ENCODE results near the gene RNU1-1. TPM values are rescaled to one million over a fixed set of nuclear protein-coding genes. Genes with fewer than 3 reads are reported as not detected.
"Not testable (repeated sequence)": the region's sequence is repeated elsewhere in the genome, so short reads cannot be mapped to it uniquely, and the experiment has no call there.

Gene RNU1-1
- total RNA-seq, 1 experiment from 2014 or later: 1,606 TPM

DNA sequence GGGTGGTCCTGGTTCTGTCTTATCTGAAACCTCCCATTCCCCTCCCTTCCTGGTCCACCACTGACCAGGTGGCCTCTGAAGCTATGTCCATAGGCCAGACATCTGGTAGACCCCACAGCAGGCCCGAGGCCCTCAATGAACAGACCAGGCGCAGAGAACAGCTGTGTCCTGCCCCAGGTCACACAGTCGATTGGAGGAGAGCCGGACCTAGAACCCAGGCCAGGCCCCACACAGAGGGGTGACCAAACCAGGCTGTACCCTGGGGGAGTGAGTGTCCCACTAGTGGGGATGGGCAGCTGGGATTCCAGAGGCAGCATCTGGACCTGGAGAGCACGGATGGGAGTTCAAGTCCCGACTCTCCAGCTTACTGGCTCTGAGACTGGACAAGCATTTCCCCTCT is 29.2 kb downstream of the RNU1-1 start:
- no TSS peak for BruUV-seq (replicated peaks)
- intact Hi-C loops (cut with micrococcal nuclease): no loop called here
- Mint-ChIP-seq H3K9me3 (ENCODE audit: unreplicated experiment) (no peaks in the 10 kb centered on the region), H3K4me1 (ENCODE audit: insufficient read depth, unreplicated experiment) (no peaks in the 10 kb centered on the region), H3K36me3 (ENCODE audit: insufficient read depth, unreplicated experiment) (peaks cover 34% of the 10 kb centered on the region), H3K27ac (ENCODE audit: low read depth, unreplicated experiment) (no peak overlapping the region), H3K27me3 (ENCODE audit: insufficient read depth, unreplicated experiment) (no peaks in the 10 kb centered on the region), H3K4me3 (ENCODE audit: unreplicated experiment) (no peak overlapping the region)
- DNase-seq (ENCODE audit: unreplicated experiment): no peak
- ChIA-PET CTCF (interaction anchor here (0.6 kb wide), 2 partner anchors 407 to 447 kb away, joined by 3 read pairs; no protein-coding TSS in a partner anchor), POLR2A (no interaction called here)
- TF ChIP-seq, protein P1, sequence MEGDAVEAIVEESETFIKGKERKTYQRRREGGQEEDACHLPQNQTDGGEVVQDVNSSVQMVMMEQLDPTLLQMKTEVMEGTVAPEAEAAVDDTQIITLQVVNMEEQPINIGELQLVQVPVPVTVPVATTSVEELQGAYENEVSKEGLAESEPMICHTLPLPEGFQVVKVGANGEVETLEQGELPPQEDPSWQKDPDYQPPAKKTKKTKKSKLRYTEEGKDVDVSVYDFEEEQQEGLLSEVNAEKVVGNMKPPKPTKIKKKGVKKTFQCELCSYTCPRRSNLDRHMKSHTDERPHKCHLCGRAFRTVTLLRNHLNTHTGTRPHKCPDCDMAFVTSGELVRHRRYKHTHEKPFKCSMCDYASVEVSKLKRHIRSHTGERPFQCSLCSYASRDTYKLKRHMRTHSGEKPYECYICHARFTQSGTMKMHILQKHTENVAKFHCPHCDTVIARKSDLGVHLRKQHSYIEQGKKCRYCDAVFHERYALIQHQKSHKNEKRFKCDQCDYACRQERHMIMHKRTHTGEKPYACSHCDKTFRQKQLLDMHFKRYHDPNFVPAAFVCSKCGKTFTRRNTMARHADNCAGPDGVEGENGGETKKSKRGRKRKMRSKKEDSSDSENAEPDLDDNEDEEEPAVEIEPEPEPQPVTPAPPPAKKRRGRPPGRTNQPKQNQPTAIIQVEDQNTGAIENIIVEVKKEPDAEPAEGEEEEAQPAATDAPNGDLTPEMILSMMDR (IDR thresholded peaks at IDR 0.05; ENCODE audit: unreplicated experiment): no peak

DNA sequence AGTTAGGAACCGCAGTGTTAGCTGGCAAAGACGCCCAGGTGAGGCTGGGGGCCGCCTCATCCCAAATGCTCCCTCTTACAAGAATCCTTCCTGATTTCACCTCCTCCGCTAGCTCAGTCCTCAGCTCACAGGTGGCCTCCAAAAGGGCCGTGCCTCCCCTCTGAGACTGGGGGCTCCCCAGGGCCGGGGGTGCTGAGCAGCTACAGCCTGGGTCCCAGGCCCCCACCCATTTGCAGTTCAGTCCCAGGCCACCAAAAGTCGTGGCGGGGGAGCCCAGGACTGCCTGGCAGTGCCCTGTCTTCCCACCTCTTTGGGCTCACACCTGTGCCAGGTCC is 29.6 kb downstream of the RNU1-1 start:
- no peak overlapping the region for H3K4me3 Mint-ChIP-seq (ENCODE audit: unreplicated experiment)
- no TSS peak for BruUV-seq (replicated peaks)
- TF ChIP-seq, protein P1 (IDR thresholded peaks at IDR 0.05; ENCODE audit: unreplicated experiment): no peak
- intact Hi-C loops (cut with micrococcal nuclease): no loop called here
- no peaks in the 10 kb centered on the region for H3K9me3 Mint-ChIP-seq (ENCODE audit: unreplicated experiment)
- ChIA-PET POLR2A (no interaction called here), CTCF (no interaction called here)
- H3K27me3 Mint-ChIP-seq (ENCODE audit: insufficient read depth, unreplicated experiment): no peaks in the 10 kb centered on the region
- H3K36me3 Mint-ChIP-seq (ENCODE audit: insufficient read depth, unreplicated experiment): peaks cover 34% of the 10 kb centered on the region
- DNase-seq (ENCODE audit: unreplicated experiment): no peak
- no peak overlapping the region for H3K27ac Mint-ChIP-seq (ENCODE audit: low read depth, unreplicated experiment)
- H3K4me1 Mint-ChIP-seq (ENCODE audit: insufficient read depth, unreplicated experiment): no peaks in the 10 kb centered on the region

DNA sequence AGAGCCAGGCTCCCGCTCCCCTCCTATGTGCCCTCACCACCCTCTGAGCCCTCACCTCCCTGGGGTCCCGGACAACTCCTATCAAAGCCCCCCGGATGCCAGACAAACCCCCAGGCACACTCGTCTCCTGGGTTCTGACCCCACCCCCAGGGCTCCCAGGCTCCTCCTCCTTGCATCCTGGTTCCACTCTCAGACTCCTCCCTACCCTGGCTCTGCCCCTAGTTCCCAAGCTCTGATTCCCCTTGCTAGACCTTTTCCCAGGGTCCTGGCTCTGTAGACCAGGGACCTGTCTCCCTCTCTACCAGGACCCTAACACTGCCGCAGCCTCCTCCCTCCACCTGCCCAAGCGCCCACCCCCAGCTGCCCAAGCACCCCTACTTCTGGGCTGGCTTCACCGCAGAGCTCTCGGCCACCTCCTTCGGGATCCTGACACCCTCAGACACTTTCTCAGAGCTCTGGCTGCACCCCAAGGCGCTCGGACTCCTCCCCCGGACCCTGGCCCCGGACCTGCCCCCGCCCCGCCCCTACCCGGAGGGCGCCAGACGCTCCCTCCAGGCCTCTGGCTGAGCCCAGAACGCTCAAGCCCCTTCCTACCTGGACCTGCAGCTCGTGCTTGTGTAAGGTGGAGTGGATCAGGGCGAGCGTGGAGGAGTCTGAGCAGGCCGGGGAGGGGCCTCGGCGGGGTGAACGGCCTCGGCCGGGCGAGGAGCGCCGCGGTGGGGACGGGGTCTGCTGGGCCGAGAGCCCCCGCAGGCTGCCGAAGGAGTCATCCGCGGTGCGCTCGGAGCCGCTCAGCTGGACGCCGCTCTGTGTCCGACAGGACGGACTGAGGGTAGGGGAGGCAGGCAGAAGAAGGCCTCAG is 30.2 kb downstream of the RNU1-1 start:
- H3K4me3 Mint-ChIP-seq (ENCODE audit: unreplicated experiment); H3K9me3 Mint-ChIP-seq (ENCODE audit: unreplicated experiment); BruUV-seq (replicated peaks); intact Hi-C loops (cut with micrococcal nuclease); H3K27me3 Mint-ChIP-seq (ENCODE audit: insufficient read depth, unreplicated experiment); DNase-seq (ENCODE audit: unreplicated experiment); H3K4me1 Mint-ChIP-seq (ENCODE audit: insufficient read depth, unreplicated experiment); H3K27ac Mint-ChIP-seq (ENCODE audit: low read depth, unreplicated experiment): not testable (repeated sequence)
- CTCF ChIA-PET: interaction anchor here (0.5 kb wide), 1 partner anchor 34 kb away, joined by 4 read pairs; no protein-coding TSS in a partner anchor
- POLR2A ChIA-PET: interaction anchor here (0.6 kb wide), 1 partner anchor 30 kb away, joined by 3 read pairs; no protein-coding TSS in a partner anchor
- H3K36me3 Mint-ChIP-seq (ENCODE audit: insufficient read depth, unreplicated experiment): peaks cover 38% of the 10 kb centered on the region

DNA sequence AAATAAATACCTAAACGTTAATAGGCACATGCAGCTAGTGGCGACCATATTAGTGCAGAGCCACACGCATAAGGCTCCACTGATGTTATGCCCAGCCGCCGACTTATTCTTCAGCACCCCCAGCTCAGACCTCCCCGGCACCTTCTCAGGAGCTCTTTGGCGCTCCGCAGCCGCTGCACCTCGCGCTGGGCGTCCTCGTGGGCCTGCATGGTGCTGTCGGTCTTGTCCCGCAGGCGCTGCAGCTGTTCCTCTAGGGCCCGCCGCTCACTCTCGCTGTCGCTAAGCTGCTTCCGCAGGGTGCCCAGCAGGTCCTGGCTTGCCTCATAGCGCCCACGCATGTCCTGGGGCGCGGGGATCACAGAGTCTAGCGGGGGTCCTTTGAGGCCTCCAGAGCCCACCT is 30.9 kb downstream of the RNU1-1 start:
- H3K27me3 Mint-ChIP-seq (ENCODE audit: insufficient read depth, unreplicated experiment); H3K9me3 Mint-ChIP-seq (ENCODE audit: unreplicated experiment); BruUV-seq (replicated peaks); CTCF ChIA-PET; H3K4me1 Mint-ChIP-seq (ENCODE audit: insufficient read depth, unreplicated experiment); H3K4me3 Mint-ChIP-seq (ENCODE audit: unreplicated experiment); H3K27ac Mint-ChIP-seq (ENCODE audit: low read depth, unreplicated experiment); intact Hi-C loops (cut with micrococcal nuclease); DNase-seq (ENCODE audit: unreplicated experiment): not testable (repeated sequence)
- POLR2A ChIA-PET: interaction anchor here (0.6 kb wide), 1 partner anchor 30 kb away, joined by 3 read pairs; no protein-coding TSS in a partner anchor
- peaks cover 39% of the 10 kb centered on the region for H3K36me3 Mint-ChIP-seq (ENCODE audit: insufficient read depth, unreplicated experiment)

DNA sequence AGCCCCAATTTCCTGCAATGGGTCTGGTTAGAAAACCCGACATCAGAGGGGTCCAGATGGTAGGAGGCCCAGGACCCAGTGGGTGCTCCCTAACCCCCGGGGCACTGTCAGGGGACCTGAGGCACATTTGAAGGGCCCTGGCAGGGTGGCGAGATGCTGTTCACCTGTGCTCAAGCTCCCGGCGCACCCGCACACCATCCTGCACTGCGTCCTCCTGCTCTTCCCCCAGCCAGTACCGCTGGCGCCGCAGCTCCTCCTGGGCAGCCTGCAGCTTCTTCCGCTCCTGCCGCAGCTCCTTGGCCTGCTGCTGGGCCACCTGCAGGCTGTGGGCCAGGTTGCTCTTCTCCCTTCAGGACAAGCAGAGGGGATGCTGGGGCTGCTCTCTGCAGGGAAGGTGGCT is 36.0 kb downstream of the RNU1-1 start:
- no peaks in the 10 kb centered on the region for H3K9me3 Mint-ChIP-seq (ENCODE audit: unreplicated experiment)
- ChIA-PET CTCF (no interaction called here), POLR2A (no interaction called here)
- H3K36me3 Mint-ChIP-seq (ENCODE audit: insufficient read depth, unreplicated experiment): peaks cover 49% of the 10 kb centered on the region
- H3K4me3 Mint-ChIP-seq (ENCODE audit: unreplicated experiment): no peak overlapping the region
- intact Hi-C loops (cut with micrococcal nuclease): no loop called here
- TF ChIP-seq, protein P1 (IDR thresholded peaks at IDR 0.05; ENCODE audit: unreplicated experiment): no peak
- H3K27ac Mint-ChIP-seq (ENCODE audit: low read depth, unreplicated experiment): no peak overlapping the region
- no peak for DNase-seq (ENCODE audit: unreplicated experiment)
- H3K27me3 Mint-ChIP-seq (ENCODE audit: insufficient read depth, unreplicated experiment): no peaks in the 10 kb centered on the region
- no TSS peak for BruUV-seq (replicated peaks)
- no peaks in the 10 kb centered on the region for H3K4me1 Mint-ChIP-seq (ENCODE audit: insufficient read depth, unreplicated experiment)

DNA sequence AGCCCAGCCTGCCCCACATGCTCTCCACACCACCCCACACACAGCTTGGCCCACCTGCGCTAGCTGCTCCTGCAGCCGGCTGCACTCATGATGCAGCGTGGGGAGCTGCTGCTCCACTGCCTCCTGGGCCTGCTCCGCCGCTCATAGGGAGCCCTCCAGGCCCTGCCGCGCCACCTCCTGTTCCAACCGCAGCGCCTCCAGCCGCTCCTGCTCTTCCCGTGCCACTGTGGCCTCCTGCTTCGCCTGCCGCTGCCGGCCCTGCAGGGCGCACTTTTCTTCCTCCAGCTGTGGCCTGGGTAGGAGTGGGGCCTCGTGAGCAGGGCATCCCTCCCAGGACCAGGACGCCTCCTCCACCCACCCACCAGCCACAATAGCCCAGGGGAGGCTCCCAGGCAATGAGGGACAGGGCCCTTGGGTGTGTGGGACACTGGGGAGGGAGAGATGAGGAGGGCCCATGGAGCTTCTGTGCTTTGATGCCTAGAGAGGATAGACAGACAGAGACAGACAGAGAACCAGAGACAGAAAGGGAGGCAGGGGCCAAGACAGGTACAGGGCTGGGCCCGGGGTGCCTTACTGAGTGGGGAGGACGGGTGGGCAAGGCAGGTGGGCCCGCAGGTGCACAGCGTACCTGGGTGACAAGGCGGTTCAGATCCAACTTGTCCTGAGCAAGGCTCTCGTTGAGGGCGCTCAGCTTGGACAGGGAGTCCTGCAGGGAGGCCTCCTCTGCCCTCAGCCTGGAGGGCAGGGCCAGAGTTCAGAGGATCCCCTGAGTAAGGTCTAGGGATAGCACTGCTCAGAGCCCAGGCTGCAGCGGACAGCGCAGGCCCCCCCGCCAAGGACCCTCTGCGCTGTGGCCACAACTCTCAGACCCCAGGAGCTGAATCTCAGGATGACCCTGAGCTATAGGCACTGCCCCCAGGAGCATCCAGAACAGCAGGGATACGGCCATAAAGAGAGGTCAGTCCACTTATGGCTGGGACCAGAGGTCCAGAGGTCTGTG is 38.0 kb downstream of the RNU1-1 start:
- BruUV-seq (replicated peaks); H3K27me3 Mint-ChIP-seq (ENCODE audit: insufficient read depth, unreplicated experiment); H3K4me1 Mint-ChIP-seq (ENCODE audit: insufficient read depth, unreplicated experiment); POLR2A ChIA-PET; intact Hi-C loops (cut with micrococcal nuclease); H3K4me3 Mint-ChIP-seq (ENCODE audit: unreplicated experiment); H3K9me3 Mint-ChIP-seq (ENCODE audit: unreplicated experiment); DNase-seq (ENCODE audit: unreplicated experiment); H3K27ac Mint-ChIP-seq (ENCODE audit: low read depth, unreplicated experiment): not testable (repeated sequence)
- CTCF ChIA-PET: interaction anchor here (0.6 kb wide), 2 partner anchors 461 to 955 kb away, joined by 3 read pairs; no protein-coding TSS in a partner anchor
- H3K36me3 Mint-ChIP-seq (ENCODE audit: insufficient read depth, unreplicated experiment): peaks cover 42% of the 10 kb centered on the region
